ENCODE results near the gene IL3RA. TPM values are rescaled to one million over a fixed set of nuclear protein-coding genes. Genes with fewer than 3 reads are reported as not detected.
A peak's percentile ranks its signal among the peaks of the same experiment; 100 is the strongest.
"Not testable (repeated sequence)": the region's sequence is repeated elsewhere in the genome, so short reads cannot be mapped to it uniquely, and the experiment has no call there.

IL3RA gene
- total RNA-seq, 2 experiments from 2014 or later, result 2.8 to 3.1 TPM

GRCh38 chrX:1422135-1422465, 85.5 kb downstream of the IL3RA start:
- H3K27me3 Mint-ChIP-seq, result no peaks in the 10 kb centered on the region
- no peak overlapping the region for H3K27ac Mint-ChIP-seq
- CTCF ChIA-PET, result no interaction called here
- ATAC-seq (no peak), DNase-seq (no peak)
- peaks cover 1% of the 10 kb centered on the region for H3K4me1 Mint-ChIP-seq
- H3K9me3 Mint-ChIP-seq (ENCODE audit: low read depth), result peaks cover 19% of the 10 kb centered on the region
- peaks cover 70% of the 10 kb centered on the region for H3K36me3 Mint-ChIP-seq
- H3K4me3 Mint-ChIP-seq, result no peak overlapping the region

GRCh38 chrX:1423215-1423614, 86.6 kb downstream of the IL3RA start:
- no peak for DNase-seq
- Mint-ChIP-seq H3K4me3 (no peak overlapping the region), H3K36me3 (peaks cover 77% of the 10 kb centered on the region), H3K27me3 (no peaks in the 10 kb centered on the region), H3K9me3 (ENCODE audit: low read depth) (peaks cover 19% of the 10 kb centered on the region), H3K27ac (no peak overlapping the region), H3K4me1 (peaks cover 1% of the 10 kb centered on the region)
- ATAC-seq, result no peak
- CTCF ChIA-PET, result no interaction called here

- Mint-ChIP-seq H3K27me3 (no peaks in the 10 kb centered on the region), H3K9me3 (ENCODE audit: low read depth) (peaks cover 19% of the 10 kb centered on the region), H3K27ac (no peak overlapping the region), H3K4me3 (no peak overlapping the region), H3K4me1 (peaks cover 1% of the 10 kb centered on the region), H3K36me3 (peaks cover 73% of the 10 kb centered on the region)
- DNase-seq (no peak), ATAC-seq (no peak)
- CTCF ChIA-PET, result no interaction called here
These were observed 87.7 kb downstream of the IL3RA start for GRCh38 chrX:1424147-1424851.

- ATAC-seq (no peak), DNase-seq (no peak)
- H3K4me1 Mint-ChIP-seq, result peaks cover 1% of the 10 kb centered on the region
- peaks cover 65% of the 10 kb centered on the region for H3K36me3 Mint-ChIP-seq
- no peak overlapping the region for H3K27ac Mint-ChIP-seq
- H3K27me3 Mint-ChIP-seq, result no peaks in the 10 kb centered on the region
- no peak overlapping the region for H3K4me3 Mint-ChIP-seq
- CTCF ChIA-PET, result no interaction called here
- H3K9me3 Mint-ChIP-seq (ENCODE audit: low read depth), result peaks cover 19% of the 10 kb centered on the region
These were observed 88.8 kb downstream of the IL3RA start for GRCh38 chrX:1425381-1425780.

- Mint-ChIP-seq H3K9me3 (ENCODE audit: low read depth) (peaks cover 19% of the 10 kb centered on the region), H3K36me3 (peaks cover 58% of the 10 kb centered on the region)
- DNase-seq, H3K27me3 Mint-ChIP-seq, H3K27ac Mint-ChIP-seq, H3K4me1 Mint-ChIP-seq, H3K4me3 Mint-ChIP-seq, CTCF ChIA-PET, ATAC-seq: not testable (repeated sequence)
These were observed 89.7 kb downstream of the IL3RA start for GRCh38 chrX:1426321-1426720.

- Mint-ChIP-seq H3K27ac (no peak overlapping the region), H3K36me3 (peaks cover 48% of the 10 kb centered on the region), H3K4me1 (peaks cover 1% of the 10 kb centered on the region), H3K4me3 (no peak overlapping the region), H3K9me3 (ENCODE audit: low read depth) (peaks cover 13% of the 10 kb centered on the region), H3K27me3 (no peaks in the 10 kb centered on the region)
- ATAC-seq, result no peak
- CTCF ChIA-PET, result no interaction called here
- DNase-seq, result no peak
These were observed 91.2 kb downstream of the IL3RA start for GRCh38 chrX:1427756-1428155.

- ATAC-seq (peak; percentile 63), DNase-seq (peak; percentile 68)
- Mint-ChIP-seq H3K36me3 (peaks cover 29% of the 10 kb centered on the region), H3K27ac (no peak overlapping the region), H3K27me3 (no peaks in the 10 kb centered on the region), H3K9me3 (ENCODE audit: low read depth) (no peaks in the 10 kb centered on the region), H3K4me1 (no peaks in the 10 kb centered on the region), H3K4me3 (no peak overlapping the region)
- CTCF ChIA-PET, result no interaction called here
These were observed 93.9 kb downstream of the IL3RA start for GRCh38 chrX:1430451-1430850.

Small RNA genes within 50 kb of the gene (microRNA-seq; reads per million reads assigned to microRNA genes)
- not detected for gene MIR3690

Other genes starting within 250 kb of the IL3RA start
- gene CRLF2, start 124.1 kb upstream of the IL3RA start, total RNA-seq, result 1 to 10 TPM in 1 of 2 experiments, under 1 TPM in 1; 0.96 to 1.3 TPM
- gene CSF2RA, start 68.0 kb upstream of the IL3RA start, total RNA-seq, result not detected
- gene SLC25A6, start 55.3 kb downstream of the IL3RA start, total RNA-seq, result 100 to 1,000 TPM; 204 to 235 TPM
- gene ASMTL, start 116.1 kb downstream of the IL3RA start, total RNA-seq, result 10 to 100 TPM; 39.9 to 44.7 TPM
- 100 to 1,000 TPM in 1 of 2 experiments, 10 to 100 TPM in 1; 82.4 to 109 TPM for gene P2RY8, start 200.4 kb downstream of the IL3RA start, total RNA-seq

Measured in activated CD8-positive, alpha-beta memory T cell treated with anti-CD3 and anti-CD28 coated beads, Interleukin-2, amount 10 ng/mL, durations not matched to agents 7 days and 5 days (primary cell).